Measurements from ENCODE around the gene GRIP2. TPM values are rescaled to one million over a fixed set of nuclear protein-coding genes. Genes with fewer than 3 reads are reported as not detected.

GRIP2 gene
- total RNA-seq, 1 experiment from 2014 or later: not detected

- no peaks in the 10 kb centered on the region for H3K4me1 Mint-ChIP-seq (ENCODE audit: low read depth, unreplicated experiment)
- no peak for TF ChIP-seq CTCF (IDR thresholded peaks at IDR 0.05; ENCODE audit: unreplicated experiment)
- no peak overlapping the region for H3K4me3 Mint-ChIP-seq (ENCODE audit: low read depth, unreplicated experiment)
- CTCF ChIA-PET: no interaction called here
- BruUV-seq (replicated peaks): no TSS peak
- no peaks in the 10 kb centered on the region for H3K36me3 Mint-ChIP-seq (ENCODE audit: insufficient read depth, unreplicated experiment)
- H3K27ac Mint-ChIP-seq (ENCODE audit: unreplicated experiment): no peak overlapping the region
- intact Hi-C loops (cut with micrococcal nuclease; ENCODE audit: unreplicated experiment): loop anchor here (10.0 kb wide), 1 partner anchor 134 kb away; no protein-coding TSS in a partner anchor
- no peaks in the 10 kb centered on the region for H3K9me3 Mint-ChIP-seq (ENCODE audit: low read depth, unreplicated experiment)
- peaks cover 13% of the 10 kb centered on the region for H3K27me3 Mint-ChIP-seq (ENCODE audit: unreplicated experiment)
- DNase-seq: no peak
Measured at GRCh38 chr3:14510838-14511622, 29.1 kb downstream of the GRIP2 start.

- H3K27ac Mint-ChIP-seq (ENCODE audit: unreplicated experiment): no peak overlapping the region
- H3K27me3 Mint-ChIP-seq (ENCODE audit: unreplicated experiment): peaks cover 25% of the 10 kb centered on the region
- intact Hi-C loops (cut with micrococcal nuclease; ENCODE audit: unreplicated experiment): loop anchor here (1.0 to 10.0 kb wide), 4 partner anchors 38 to 411 kb away; no protein-coding TSS in a partner anchor
- H3K4me1 Mint-ChIP-seq (ENCODE audit: low read depth, unreplicated experiment): no peaks in the 10 kb centered on the region
- CTCF ChIA-PET: interaction anchor here (1.2 to 1.9 kb wide), 3 partner anchors 17 to 40 kb away, joined by 6 to 9 read pairs (median 6); no protein-coding TSS in a partner anchor
- no peak overlapping the region for H3K4me3 Mint-ChIP-seq (ENCODE audit: low read depth, unreplicated experiment)
- BruUV-seq (replicated peaks): no TSS peak
- no peaks in the 10 kb centered on the region for H3K9me3 Mint-ChIP-seq (ENCODE audit: low read depth, unreplicated experiment)
- TF ChIP-seq CTCF (IDR thresholded peaks at IDR 0.05; ENCODE audit: unreplicated experiment): no peak
- H3K36me3 Mint-ChIP-seq (ENCODE audit: insufficient read depth, unreplicated experiment): no peaks in the 10 kb centered on the region
- no peak for DNase-seq
Measured at GRCh38 chr3:14509796-14510100, 30.4 kb downstream of the GRIP2 start.

- CTCF ChIA-PET: interaction anchor here (0.7 to 1.9 kb wide), 6 partner anchors 17 to 142 kb away, joined by 3 to 9 read pairs (median 6); partner anchors contain the start of gene CCDC174
- no peaks in the 10 kb centered on the region for H3K4me1 Mint-ChIP-seq (ENCODE audit: low read depth, unreplicated experiment)
- H3K9me3 Mint-ChIP-seq (ENCODE audit: low read depth, unreplicated experiment): no peaks in the 10 kb centered on the region
- peak; percentile 82 for DNase-seq
- no TSS peak for BruUV-seq (replicated peaks)
- peak; percentile 92 for TF ChIP-seq CTCF (IDR thresholded peaks at IDR 0.05; ENCODE audit: unreplicated experiment)
- H3K36me3 Mint-ChIP-seq (ENCODE audit: insufficient read depth, unreplicated experiment): no peaks in the 10 kb centered on the region
- H3K27me3 Mint-ChIP-seq (ENCODE audit: unreplicated experiment): peaks cover 31% of the 10 kb centered on the region
- H3K27ac Mint-ChIP-seq (ENCODE audit: unreplicated experiment): no peak overlapping the region
- intact Hi-C loops (cut with micrococcal nuclease; ENCODE audit: unreplicated experiment): loop anchor here (1.0 to 5.0 kb wide), 3 partner anchors 38 to 412 kb away; no protein-coding TSS in a partner anchor
- no peak overlapping the region for H3K4me3 Mint-ChIP-seq (ENCODE audit: low read depth, unreplicated experiment)
Measured at GRCh38 chr3:14508966-14509795, 31.0 kb downstream of the GRIP2 start.

DNA sequence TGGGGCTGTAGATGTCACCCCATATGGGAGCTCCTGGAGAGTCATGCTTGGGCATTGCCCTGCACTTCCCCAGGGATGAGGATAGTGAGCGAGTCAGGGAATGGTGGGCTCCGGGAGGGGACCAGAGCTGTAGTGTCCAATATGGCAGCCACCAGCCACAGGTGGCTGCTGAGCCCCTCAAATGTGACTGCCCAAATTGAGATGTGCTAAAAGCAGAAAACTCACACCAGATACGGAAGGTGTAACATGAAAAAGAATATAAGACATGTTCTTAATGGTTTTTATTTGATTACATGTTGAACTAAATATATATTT is 31.7 kb downstream of the GRIP2 start:
- Mint-ChIP-seq H3K36me3 (ENCODE audit: insufficient read depth, unreplicated experiment) (no peaks in the 10 kb centered on the region), H3K27ac (ENCODE audit: unreplicated experiment) (no peak overlapping the region), H3K9me3 (ENCODE audit: low read depth, unreplicated experiment) (no peaks in the 10 kb centered on the region), H3K4me3 (ENCODE audit: low read depth, unreplicated experiment) (no peak overlapping the region), H3K4me1 (ENCODE audit: low read depth, unreplicated experiment) (no peaks in the 10 kb centered on the region), H3K27me3 (ENCODE audit: unreplicated experiment) (peaks cover 31% of the 10 kb centered on the region)
- BruUV-seq (replicated peaks): no TSS peak
- intact Hi-C loops (cut with micrococcal nuclease; ENCODE audit: unreplicated experiment): loop anchor here (2.0 to 5.0 kb wide), 2 partner anchors 274 to 412 kb away; no protein-coding TSS in a partner anchor
- no peak for DNase-seq
- no peak for TF ChIP-seq CTCF (IDR thresholded peaks at IDR 0.05; ENCODE audit: unreplicated experiment)
- CTCF ChIA-PET: interaction anchor here (1.2 to 1.9 kb wide), 2 partner anchors 39 to 41 kb away, joined by 6 to 9 read pairs; no protein-coding TSS in a partner anchor

All from Calu3 (cell line).